ENCODE results near the gene ARNT2. TPM values are rescaled to one million over a fixed set of nuclear protein-coding genes. Genes with fewer than 3 reads are reported as not detected.
A peak's percentile ranks its signal among the peaks of the same experiment; 100 is the strongest.

Gene ARNT2
- total and polyA plus RNA-seq, 2 experiments from 2014 or later: 4.6 to 11.6 TPM

DNA sequence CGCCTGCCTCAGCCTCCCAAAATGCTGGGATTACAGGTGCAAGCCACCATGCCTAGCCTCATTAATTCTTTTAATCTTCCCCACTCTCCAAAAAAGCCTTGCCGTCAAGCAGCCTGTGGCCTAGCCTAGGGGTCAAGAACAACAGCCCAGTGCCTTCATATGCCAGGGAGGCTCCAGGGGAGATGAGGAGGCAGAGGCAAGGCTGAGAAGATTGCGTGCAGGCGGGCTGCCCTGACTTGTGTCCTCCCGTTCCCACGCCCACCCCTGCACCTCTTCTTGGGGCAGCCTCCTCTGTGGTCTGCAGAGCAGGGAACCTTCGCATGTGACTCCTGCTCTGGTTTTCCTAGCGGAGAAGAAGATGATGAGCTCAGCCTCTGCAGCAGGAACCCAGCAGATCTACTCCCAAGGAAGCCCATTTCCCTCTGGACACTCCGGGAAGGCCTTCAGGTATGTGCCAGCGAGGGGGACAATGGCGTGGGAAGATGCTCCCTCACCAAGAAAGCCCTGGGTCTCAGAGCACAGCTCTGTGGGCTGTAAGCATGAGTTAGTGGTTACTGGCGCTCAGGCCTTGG is 172.4 kb downstream of the ARNT2 start (continued):
- TF ChIP-seq, protein P1, sequence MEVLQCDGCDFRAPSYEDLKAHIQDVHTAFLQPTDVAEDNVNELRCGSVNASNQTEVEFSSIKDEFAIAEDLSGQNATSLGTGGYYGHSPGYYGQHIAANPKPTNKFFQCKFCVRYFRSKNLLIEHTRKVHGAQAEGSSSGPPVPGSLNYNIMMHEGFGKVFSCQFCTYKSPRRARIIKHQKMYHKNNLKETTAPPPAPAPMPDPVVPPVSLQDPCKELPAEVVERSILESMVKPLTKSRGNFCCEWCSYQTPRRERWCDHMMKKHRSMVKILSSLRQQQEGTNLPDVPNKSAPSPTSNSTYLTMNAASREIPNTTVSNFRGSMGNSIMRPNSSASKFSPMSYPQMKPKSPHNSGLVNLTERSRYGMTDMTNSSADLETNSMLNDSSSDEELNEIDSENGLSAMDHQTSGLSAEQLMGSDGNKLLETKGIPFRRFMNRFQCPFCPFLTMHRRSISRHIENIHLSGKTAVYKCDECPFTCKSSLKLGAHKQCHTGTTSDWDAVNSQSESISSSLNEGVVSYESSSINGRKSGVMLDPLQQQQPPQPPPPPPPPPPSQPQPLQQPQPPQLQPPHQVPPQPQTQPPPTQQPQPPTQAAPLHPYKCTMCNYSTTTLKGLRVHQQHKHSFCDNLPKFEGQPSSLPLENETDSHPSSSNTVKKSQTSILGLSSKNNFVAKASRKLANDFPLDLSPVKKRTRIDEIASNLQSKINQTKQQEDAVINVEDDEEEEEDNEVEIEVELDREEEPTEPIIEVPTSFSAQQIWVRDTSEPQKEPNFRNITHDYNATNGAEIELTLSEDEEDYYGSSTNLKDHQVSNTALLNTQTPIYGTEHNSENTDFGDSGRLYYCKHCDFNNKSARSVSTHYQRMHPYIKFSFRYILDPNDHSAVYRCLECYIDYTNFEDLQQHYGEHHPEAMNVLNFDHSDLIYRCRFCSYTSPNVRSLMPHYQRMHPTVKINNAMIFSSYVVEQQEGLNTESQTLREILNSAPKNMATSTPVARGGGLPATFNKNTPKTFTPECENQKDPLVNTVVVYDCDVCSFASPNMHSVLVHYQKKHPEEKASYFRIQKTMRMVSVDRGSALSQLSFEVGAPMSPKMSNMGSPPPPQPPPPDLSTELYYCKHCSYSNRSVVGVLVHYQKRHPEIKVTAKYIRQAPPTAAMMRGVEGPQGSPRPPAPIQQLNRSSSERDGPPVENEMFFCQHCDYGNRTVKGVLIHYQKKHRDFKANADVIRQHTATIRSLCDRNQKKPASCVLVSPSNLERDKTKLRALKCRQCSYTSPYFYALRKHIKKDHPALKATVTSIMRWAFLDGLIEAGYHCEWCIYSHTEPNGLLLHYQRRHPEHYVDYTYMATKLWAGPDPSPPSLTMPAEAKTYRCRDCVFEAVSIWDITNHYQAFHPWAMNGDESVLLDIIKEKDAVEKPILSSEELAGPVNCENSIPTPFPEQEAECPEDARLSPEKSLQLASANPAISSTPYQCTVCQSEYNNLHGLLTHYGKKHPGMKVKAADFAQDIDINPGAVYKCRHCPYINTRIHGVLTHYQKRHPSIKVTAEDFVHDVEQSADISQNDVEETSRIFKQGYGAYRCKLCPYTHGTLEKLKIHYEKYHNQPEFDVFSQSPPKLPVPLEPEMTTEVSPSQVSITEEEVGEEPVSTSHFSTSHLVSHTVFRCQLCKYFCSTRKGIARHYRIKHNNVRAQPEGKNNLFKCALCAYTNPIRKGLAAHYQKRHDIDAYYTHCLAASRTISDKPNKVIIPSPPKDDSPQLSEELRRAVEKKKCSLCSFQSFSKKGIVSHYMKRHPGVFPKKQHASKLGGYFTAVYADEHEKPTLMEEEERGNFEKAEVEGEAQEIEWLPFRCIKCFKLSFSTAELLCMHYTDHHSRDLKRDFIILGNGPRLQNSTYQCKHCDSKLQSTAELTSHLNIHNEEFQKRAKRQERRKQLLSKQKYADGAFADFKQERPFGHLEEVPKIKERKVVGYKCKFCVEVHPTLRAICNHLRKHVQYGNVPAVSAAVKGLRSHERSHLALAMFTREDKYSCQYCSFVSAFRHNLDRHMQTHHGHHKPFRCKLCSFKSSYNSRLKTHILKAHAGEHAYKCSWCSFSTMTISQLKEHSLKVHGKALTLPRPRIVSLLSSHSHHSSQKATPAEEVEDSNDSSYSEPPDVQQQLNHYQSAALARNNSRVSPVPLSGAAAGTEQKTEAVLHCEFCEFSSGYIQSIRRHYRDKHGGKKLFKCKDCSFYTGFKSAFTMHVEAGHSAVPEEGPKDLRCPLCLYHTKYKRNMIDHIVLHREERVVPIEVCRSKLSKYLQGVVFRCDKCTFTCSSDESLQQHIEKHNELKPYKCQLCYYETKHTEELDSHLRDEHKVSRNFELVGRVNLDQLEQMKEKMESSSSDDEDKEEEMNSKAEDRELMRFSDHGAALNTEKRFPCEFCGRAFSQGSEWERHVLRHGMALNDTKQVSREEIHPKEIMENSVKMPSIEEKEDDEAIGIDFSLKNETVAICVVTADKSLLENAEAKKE (CRISPR knock-in tag; IDR thresholded peaks at IDR 0.05): no peak
- no peak for TF ChIP-seq EZH2phosphoT487 (IDR thresholded peaks at IDR 0.05; ENCODE audit: unreplicated experiment)
- TF ChIP-seq JUNB (IDR thresholded peaks at IDR 0.05; ENCODE audit: unreplicated experiment): no peak

DNA sequence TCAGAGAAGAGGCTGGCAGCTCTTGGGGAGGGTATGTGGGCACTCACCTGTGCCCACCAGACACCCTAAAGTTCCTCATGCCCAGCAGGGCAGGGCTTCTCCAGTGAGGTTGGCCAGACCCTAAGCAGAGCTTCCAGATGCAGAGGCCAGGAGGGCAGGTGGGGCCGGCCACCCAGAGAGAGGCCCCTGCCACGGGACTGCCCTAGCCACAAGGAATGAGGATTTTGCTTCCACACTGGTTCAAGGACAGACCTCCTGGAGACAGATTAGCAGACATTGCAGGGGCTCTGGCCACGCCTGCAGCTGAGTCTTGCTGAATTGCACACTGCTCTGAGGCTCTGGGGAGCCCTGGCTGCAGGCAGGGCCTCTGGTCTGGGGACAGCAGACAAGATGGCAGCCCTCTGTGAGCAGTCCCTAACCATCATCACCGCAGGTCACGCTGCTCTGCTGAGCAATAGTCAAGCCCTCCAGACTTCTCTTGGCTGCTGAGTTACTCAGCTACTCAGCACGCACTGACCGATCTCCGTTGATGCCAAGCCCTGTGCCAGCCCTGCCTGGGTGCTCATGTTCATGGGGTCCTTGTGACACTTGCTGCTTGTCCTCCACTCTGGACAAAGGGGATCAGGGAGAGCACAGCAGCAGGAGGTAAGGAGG is 173.5 kb downstream of the ARNT2 start:
- Mint-ChIP-seq H3K9me3 (no peaks in the 10 kb centered on the region), H3K4me1 (peaks cover 8% of the 10 kb centered on the region), H3K27ac (peak overlapping the region; percentile 39; the same call in 1 of the 2 replicates), H3K27me3 (ENCODE audit: insufficient read depth, low read depth, poor library complexity) (no peaks in the 10 kb centered on the region), H3K36me3 (ENCODE audit: low read depth) (peaks cover 4% of the 10 kb centered on the region; the same call in 1 of the 3 replicates), H3K4me3 (no peak overlapping the region)
- Histone ChIP-seq H3K36me3 (ENCODE audit: insufficient read depth) (no peaks in the 10 kb centered on the region), H3K4me1 (ENCODE audit: insufficient read depth) (no peaks in the 10 kb centered on the region), H3K4me2 (no peak overlapping the region), H3K4me3 (no peak overlapping the region), H3F3A (replicated peaks; ENCODE audit: low read depth) (no peaks in the 10 kb centered on the region), H2AFZ (no peak overlapping the region), H3K27ac (ENCODE audit: low read depth) (no peak overlapping the region), H3K9me2 (ENCODE audit: insufficient read depth) (no peaks in the 10 kb centered on the region), H4K20me1 (replicated peaks; ENCODE audit: insufficient read depth) (no peaks in the 10 kb centered on the region), H3K79me2 (replicated peaks; ENCODE audit: insufficient read depth) (no peaks in the 10 kb centered on the region), H3K27me3 (ENCODE audit: insufficient read depth) (no peaks in the 10 kb centered on the region)
- DNase-seq (ENCODE audit: low spot score) (no peak), ATAC-seq (no peak)
- TF ChIP-seq STAT1 (IDR thresholded peaks at IDR 0.05; ENCODE audit: unreplicated experiment) (no peak), ZNF331 (CRISPR knock-in tag; IDR thresholded peaks at IDR 0.05; ENCODE audit: low read depth) (no peak), EZH2phosphoT487 (IDR thresholded peaks at IDR 0.05; ENCODE audit: unreplicated experiment) (no peak)
- TF ChIP-seq, protein P2, sequence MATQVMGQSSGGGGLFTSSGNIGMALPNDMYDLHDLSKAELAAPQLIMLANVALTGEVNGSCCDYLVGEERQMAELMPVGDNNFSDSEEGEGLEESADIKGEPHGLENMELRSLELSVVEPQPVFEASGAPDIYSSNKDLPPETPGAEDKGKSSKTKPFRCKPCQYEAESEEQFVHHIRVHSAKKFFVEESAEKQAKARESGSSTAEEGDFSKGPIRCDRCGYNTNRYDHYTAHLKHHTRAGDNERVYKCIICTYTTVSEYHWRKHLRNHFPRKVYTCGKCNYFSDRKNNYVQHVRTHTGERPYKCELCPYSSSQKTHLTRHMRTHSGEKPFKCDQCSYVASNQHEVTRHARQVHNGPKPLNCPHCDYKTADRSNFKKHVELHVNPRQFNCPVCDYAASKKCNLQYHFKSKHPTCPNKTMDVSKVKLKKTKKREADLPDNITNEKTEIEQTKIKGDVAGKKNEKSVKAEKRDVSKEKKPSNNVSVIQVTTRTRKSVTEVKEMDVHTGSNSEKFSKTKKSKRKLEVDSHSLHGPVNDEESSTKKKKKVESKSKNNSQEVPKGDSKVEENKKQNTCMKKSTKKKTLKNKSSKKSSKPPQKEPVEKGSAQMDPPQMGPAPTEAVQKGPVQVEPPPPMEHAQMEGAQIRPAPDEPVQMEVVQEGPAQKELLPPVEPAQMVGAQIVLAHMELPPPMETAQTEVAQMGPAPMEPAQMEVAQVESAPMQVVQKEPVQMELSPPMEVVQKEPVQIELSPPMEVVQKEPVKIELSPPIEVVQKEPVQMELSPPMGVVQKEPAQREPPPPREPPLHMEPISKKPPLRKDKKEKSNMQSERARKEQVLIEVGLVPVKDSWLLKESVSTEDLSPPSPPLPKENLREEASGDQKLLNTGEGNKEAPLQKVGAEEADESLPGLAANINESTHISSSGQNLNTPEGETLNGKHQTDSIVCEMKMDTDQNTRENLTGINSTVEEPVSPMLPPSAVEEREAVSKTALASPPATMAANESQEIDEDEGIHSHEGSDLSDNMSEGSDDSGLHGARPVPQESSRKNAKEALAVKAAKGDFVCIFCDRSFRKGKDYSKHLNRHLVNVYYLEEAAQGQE (IDR thresholded peaks at IDR 0.05; ENCODE audit: unreplicated experiment): no peak
- TF ChIP-seq, protein P3, sequence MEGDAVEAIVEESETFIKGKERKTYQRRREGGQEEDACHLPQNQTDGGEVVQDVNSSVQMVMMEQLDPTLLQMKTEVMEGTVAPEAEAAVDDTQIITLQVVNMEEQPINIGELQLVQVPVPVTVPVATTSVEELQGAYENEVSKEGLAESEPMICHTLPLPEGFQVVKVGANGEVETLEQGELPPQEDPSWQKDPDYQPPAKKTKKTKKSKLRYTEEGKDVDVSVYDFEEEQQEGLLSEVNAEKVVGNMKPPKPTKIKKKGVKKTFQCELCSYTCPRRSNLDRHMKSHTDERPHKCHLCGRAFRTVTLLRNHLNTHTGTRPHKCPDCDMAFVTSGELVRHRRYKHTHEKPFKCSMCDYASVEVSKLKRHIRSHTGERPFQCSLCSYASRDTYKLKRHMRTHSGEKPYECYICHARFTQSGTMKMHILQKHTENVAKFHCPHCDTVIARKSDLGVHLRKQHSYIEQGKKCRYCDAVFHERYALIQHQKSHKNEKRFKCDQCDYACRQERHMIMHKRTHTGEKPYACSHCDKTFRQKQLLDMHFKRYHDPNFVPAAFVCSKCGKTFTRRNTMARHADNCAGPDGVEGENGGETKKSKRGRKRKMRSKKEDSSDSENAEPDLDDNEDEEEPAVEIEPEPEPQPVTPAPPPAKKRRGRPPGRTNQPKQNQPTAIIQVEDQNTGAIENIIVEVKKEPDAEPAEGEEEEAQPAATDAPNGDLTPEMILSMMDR (conservative IDR thresholded peaks at IDR 0.05; ENCODE audit: low read depth in 2 of 2): no peak
